ENCODE results near the gene TRH.

Gene TRH

GRCh38 chr3:129974564-129974832 is at the start of gene TRH:
Gene TRH, plus strand, starts transcription at chr3:129974720. Its CDS starts 1,097 bp downstream, at chr3:129975817.
- DNase-seq (ENCODE audit: low spot score) = no peak

GRCh38 chr3:129927072-129927471 is 47.4 kb upstream of the TRH start:
- DNase-seq (ENCODE audit: low spot score) = no peak

GRCh38 chr3:129929383-129929782 is 45.1 kb upstream of the TRH start:
- no peak for DNase-seq (ENCODE audit: low spot score)

GRCh38 chr3:129933471-129933870 is 41.0 kb upstream of the TRH start:
- no peak for DNase-seq (ENCODE audit: low spot score)

- peak; percentile 62 for DNase-seq (ENCODE audit: low spot score)
Measured at GRCh38 chr3:129934234-129935123, 40.0 kb upstream of the TRH start.

- no peak for DNase-seq (ENCODE audit: low spot score)
Measured at GRCh38 chr3:129936757-129937156, 37.8 kb upstream of the TRH start.

- DNase-seq (ENCODE audit: low spot score) = no peak
Measured at GRCh38 chr3:129937717-129938116, 36.8 kb upstream of the TRH start.

- no peak for DNase-seq (ENCODE audit: low spot score)
Measured at GRCh38 chr3:129938140-129938930, 36.2 kb upstream of the TRH start.

DNA sequence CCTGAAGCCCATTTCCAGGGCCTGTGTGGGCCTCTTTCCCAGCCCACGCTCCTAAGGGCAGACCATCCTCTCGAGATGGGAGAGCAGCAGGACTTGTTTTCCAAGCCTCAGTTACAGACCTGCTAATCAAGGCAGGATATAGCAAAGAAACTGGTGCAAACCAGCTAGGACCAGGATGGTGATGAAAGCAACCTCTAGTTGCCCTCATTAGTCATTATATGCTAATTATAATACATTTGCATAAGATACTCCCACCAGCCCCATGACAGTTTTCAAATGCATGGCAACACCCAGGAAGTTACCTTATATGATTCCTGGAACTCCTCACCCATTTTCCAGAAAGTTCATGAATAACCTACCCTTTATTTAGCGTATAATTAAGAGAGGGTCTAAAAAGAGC is 34.4 kb upstream of the TRH start:
- DNase-seq (ENCODE audit: low spot score) = no peak

DNA sequence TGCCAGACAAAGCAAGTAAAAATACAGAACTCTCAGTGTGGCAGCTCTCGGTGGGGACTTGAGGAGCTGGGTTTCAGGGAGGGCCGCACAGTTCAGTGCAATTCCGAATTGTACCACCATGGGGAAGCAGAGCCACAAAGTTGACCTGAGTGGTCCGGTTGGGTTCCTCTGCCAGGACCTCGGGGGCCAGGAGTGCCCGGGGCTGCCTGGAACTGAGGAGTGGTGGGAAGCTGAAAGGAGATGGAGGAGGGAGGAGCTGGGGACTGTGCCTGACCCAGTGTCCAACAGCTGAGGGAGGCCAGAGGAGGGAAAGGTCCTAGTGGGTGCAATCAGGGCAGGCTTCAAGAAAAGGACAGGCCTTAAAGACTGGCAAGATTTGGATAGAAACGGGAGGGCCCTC is 32.2 kb upstream of the TRH start:
- peak; percentile 80 for DNase-seq (ENCODE audit: low spot score)

DNA sequence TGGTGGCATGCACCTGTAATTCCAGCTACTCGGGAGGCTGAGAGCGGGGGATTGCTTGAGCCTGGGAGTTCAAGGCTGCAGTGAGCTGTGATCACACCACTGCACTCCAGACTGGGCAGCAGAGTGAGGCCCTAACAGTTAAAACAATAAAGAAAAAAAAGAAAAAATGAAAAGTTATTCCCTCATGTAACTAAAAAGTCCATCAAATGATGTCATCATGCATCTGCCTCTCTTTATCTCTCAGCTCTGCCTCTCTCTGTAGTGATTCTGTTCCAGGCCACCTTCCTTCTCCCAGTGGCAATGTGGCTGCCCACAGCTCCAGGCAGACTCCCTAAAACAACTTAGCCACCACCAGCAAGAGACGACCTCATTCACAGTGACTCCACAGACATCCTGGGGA is 31.5 kb upstream of the TRH start:
- DNase-seq (ENCODE audit: low spot score) = no peak

- DNase-seq (ENCODE audit: low spot score) = no peak
Measured at GRCh38 chr3:129944709-129945108, 29.8 kb upstream of the TRH start.

DNA sequence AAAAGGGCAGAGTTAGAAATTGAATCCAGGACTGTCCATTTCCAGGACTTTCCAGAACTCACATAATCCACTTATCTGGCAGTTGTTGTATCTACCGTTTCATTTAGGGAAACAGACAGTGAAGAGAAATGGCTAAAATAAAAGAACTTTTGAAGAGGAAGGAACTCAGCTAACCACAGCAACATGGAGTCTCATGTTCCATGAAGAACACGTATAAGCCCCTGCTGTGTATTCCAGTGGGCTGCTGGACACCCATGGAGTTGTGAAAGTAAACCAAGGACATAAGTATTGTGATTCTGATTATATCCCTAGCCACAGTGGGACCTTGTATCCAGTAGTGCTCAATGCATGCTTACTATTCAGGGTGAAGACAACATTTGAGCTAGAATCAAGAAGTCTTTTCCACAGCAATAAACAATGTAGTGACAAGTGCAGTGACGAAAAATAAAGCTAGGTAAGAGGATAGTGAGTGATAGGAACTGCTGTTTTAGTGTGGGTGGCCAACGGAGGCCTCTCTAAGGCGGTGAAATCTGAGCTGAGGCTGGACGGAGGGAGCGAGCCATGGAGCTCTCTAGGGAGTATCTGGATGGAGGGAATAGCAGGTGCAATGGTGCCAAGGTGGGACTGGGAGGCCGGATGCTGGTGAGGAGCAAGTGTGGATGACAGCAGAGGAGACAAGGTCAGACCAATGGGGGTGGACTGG is 26.8 kb upstream of the TRH start:
- no peak for DNase-seq (ENCODE audit: low spot score)

DNA sequence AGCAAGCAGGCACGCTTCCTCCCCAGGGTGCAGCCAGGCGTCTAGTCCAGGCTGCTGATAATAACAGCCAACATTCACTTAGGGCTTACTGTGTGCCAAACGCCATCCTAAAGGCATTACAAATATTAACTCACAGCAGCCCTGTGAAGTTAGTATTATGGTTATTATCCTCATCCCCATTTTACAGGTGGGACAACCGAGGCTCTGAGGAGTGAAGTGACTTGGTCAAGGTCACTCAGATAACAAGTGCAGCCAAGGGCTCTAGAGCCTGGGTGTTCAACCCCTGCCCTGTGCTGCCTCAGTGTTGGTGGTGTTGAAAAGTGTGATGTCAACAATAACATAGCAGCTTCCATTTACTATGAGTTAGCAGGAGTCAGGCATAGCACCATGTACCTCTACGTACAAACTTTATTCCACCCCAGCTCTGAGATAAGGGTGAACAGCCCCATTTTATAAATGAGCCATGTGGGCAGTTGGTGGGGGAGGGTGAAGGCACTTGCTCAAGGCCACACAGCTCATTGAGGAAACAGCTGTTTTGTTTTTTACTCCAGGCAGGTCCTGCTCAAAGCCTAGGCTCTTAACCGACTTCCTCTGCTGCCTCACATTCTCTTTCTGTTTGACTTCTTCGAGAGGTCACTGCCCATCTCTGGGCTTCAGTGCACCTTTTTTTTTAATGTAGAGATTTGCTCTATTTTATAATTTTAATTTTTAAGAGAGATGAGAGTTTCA is 24.0 kb upstream of the TRH start:
- no peak for DNase-seq (ENCODE audit: low spot score)

GRCh38 chr3:129952556-129953355 is 21.8 kb upstream of the TRH start:
- no peak for DNase-seq (ENCODE audit: low spot score)

GRCh38 chr3:129953621-129954020 is 20.9 kb upstream of the TRH start:
- DNase-seq (ENCODE audit: low spot score) = no peak

DNA sequence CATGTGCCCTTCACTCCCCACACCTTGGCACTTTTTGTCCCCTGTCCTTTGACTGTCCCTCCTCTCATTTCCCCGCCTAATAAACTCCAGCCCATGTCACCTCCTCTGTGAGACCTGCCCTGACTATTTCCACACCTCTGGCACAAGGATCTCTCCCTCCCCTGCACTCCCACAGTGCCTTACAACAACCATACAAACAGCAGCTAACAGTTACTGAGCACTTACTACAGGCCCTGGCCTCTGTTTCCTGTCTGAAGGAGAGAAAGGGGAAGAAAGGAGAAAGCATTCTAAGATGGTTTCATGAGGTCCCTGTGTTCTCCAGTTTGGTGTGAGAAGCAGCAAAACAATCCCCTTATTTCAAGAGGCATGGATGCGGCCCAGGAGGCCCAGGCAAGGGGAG is 20.0 kb upstream of the TRH start:
- DNase-seq (ENCODE audit: low spot score) = no peak

DNA sequence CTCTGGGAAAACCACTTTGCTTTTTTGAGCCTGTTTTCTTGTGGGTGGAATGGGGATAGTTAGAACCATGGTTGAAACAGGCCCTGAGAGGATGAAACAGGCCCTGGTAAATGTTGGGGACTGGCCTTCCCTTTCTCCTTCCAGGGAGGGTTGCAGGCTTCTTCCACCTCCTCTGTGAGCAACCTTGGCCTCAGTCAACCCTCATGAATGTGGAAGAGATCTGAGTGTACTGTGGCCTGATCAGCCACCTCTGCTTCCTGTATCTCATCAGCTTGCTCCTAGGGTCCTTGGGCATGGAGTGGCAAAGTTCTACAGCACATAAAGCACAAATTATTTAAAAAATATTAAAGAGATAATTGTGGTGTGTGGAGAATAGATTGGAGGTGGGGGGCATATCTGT is 17.6 kb upstream of the TRH start:
- no peak for DNase-seq (ENCODE audit: low spot score)

- DNase-seq (ENCODE audit: low spot score) = no peak
Measured at GRCh38 chr3:129958755-129959154, 15.8 kb upstream of the TRH start.

- no peak for DNase-seq (ENCODE audit: low spot score)
Measured at GRCh38 chr3:129961141-129961541, 13.4 kb upstream of the TRH start.

DNA sequence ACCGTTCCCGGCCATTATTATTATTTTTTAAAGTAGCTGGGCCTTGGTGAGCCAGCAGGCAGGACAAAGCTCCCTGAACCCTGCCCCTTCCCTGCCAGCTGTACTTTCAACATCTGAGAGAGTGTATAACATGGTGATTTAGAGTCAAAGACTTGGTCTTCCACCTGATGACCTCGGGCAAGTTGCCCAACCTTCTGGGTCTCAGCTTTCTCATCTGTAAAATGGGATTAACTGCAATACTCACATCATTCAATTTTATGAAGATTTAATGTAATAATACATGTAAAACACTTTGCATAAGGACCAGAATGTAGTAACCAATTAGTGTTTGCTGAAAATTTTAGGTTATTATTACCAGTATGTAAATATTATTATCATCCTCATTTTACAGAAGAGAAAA is 11.9 kb upstream of the TRH start:
- no peak for DNase-seq (ENCODE audit: low spot score)
